SK-N-SH (cell line): ENCODE measurements around the gene CD5L. TPM values are rescaled to one million over a fixed set of nuclear protein-coding genes. Genes with fewer than 3 reads are reported as not detected.

Experiments
- CTCF ChIA-PET: fragments of 300-600, 350-600 bp; formaldehyde crosslinking; extraction: SDS; loops from one replicate; lab custom pipeline; 2021; lab: Yijun Ruan, JAX
- POLR2A ChIA-PET: fragments of 350-600 bp; sonication (Branson Sonifier 250); formaldehyde crosslinking; extraction: SDS; loops from one replicate; lab custom pipeline; 2020; ENCODE audit warnings: antibody characterized with exemption, inconsistent platforms; lab: Yijun Ruan, JAX
- DNase-seq: peaks from one replicate; pipeline ENCODE4 v3.0.0; 2012
- H2AFZ ChIP-seq: fragments of 200-600 bp; sonication (generic); 2 replicates; pipeline ENCODE4 v1.8.1; 2016; ENCODE audit warnings: antibody characterized with exemption, mild to moderate bottlenecking, low read depth
- H3F3A ChIP-seq: fragments of 200-600 bp; sonication (generic); replicated peaks from 2 replicates; pipeline ENCODE3; 2016; ENCODE audit warnings: antibody characterized with exemption, mild to moderate bottlenecking; ENCODE audit not compliant: insufficient read depth
- H3K27ac ChIP-seq, 2 experiments: fragments of 200-500 bp in 1 of 2; fragments of 200-600 bp in 1 of 2; sonication (Bioruptor generic) in 1 of 2; sonication (generic), shearing (Covaris generic) in 1 of 2; 2 replicates each; pipeline versions ENCODE4 v1.5.1 to v1.6.1; 2014 to 2016; ENCODE audit warnings: low read depth in 2 of 2, inconsistent platforms in 1 of 2, low read length in 1 of 2, mild to moderate bottlenecking in 1 of 2, mixed read lengths in 1 of 2
- H3K27me3 ChIP-seq: fragments of 200-600 bp; sonication (generic), shearing (Covaris generic); 2 replicates; pipeline ENCODE4 v1.6.1; 2016; ENCODE audit warnings: mixed run types; ENCODE audit not compliant: insufficient read depth
- H3K36me3 ChIP-seq, 2 experiments: fragments of 200-500 bp in 1 of 2; fragments of 200-600 bp in 1 of 2; sonication (Bioruptor generic) in 1 of 2; sonication (generic) in 1 of 2; replicated peaks in 1 of 2; 2 replicates each; pipeline versions ENCODE3 to v1.5.1; 2014 to 2016; ENCODE audit warnings: low read length in 1 of 2, mild to moderate bottlenecking in 1 of 2; ENCODE audit not compliant: insufficient read depth in 2 of 2, control insufficient read depth in 1 of 2
- H3K4me1 ChIP-seq, 2 experiments: fragments of 200-500 bp in 1 of 2; fragments of 200-600 bp in 1 of 2; sonication (Bioruptor generic) in 1 of 2; sonication (generic), shearing (Covaris generic) in 1 of 2; 2 replicates each; pipeline versions ENCODE4 v1.5.1 to v1.6.1; 2014 to 2016; ENCODE audit warnings: low read depth in 1 of 2, low read length in 1 of 2, mixed run types in 1 of 2; ENCODE audit not compliant: insufficient read depth in 2 of 2, control insufficient read depth in 1 of 2
- H3K4me2 ChIP-seq: fragments of 200-600 bp; sonication (generic), shearing (Covaris generic); 2 replicates; pipeline ENCODE4 v1.6.1; 2017; ENCODE audit warnings: mixed run types
- H3K4me3 ChIP-seq, 2 experiments: fragments of 200-500 bp in 1 of 2; fragments of 200-600 bp in 1 of 2; sonication (Bioruptor generic) in 1 of 2; sonication (generic), shearing (Covaris generic) in 1 of 2; 2 replicates each; pipeline versions ENCODE4 v1.5.1 to v1.8.1; 2014 to 2016; ENCODE audit warnings: low read depth in 2 of 2, inconsistent platforms in 1 of 2, low read length in 1 of 2, mild to moderate bottlenecking in 1 of 2, mixed read lengths in 1 of 2, moderate library complexity in 1 of 2
- H3K79me2 ChIP-seq: fragments of 200-600 bp; sonication (generic); 2 replicates; pipeline ENCODE4 v1.8.1; 2017; ENCODE audit warnings: mild to moderate bottlenecking; ENCODE audit not compliant: insufficient read depth
- H3K9ac ChIP-seq: fragments of 200-600 bp; sonication (generic); 2 replicates; pipeline ENCODE4 v1.6.1; 2017; ENCODE audit warnings: mixed run types
- H3K9me2 ChIP-seq: fragments of 200-600 bp; sonication (generic); 2 replicates; pipeline ENCODE4 v1.6.1; 2017; ENCODE audit warnings: mixed run types
- H3K9me3 ChIP-seq: fragments of 200-600 bp; sonication (generic); 2 replicates; pipeline ENCODE4 v1.6.1; 2017; ENCODE audit warnings: mixed run types, mild to moderate bottlenecking, moderate library complexity
- H4K20me1 ChIP-seq: fragments of 200-600 bp; sonication (generic); 2 replicates; pipeline ENCODE4 v1.6.1; 2017; ENCODE audit warnings: mild to moderate bottlenecking, mixed run types; ENCODE audit not compliant: insufficient read depth
- CTCF ChIP-seq: fragments of 200-600 bp; sonication (generic); IDR thresholded peaks from 2 replicates; pipeline ENCODE4 v1.6.1; 2017; ENCODE audit warnings: antibody characterized with exemption, mild to moderate bottlenecking, moderate library complexity
- EP300 ChIP-seq, 2 experiments: IDR thresholded peaks; 2 replicates each; pipeline versions ENCODE4 v1.4.0 to v1.6.1; 2012; ENCODE audit warnings: borderline replicate concordance in 1 of 2, low read depth in 1 of 2, low read length in 1 of 2
- FOSL2 ChIP-seq: IDR thresholded peaks from 2 replicates; pipeline ENCODE4 v1.4.0; 2012; ENCODE audit warnings: low read depth, mild to moderate bottlenecking, moderate library complexity, borderline replicate concordance
- FOXM1 ChIP-seq: IDR thresholded peaks from 2 replicates; pipeline ENCODE4 v1.4.0; 2012; ENCODE audit warnings: low read depth, mild to moderate bottlenecking
- MEF2A ChIP-seq: IDR thresholded peaks from 2 replicates; pipeline ENCODE4 v1.4.0; 2012; ENCODE audit warnings: low read depth, borderline replicate concordance
- MXI1 ChIP-seq: IDR thresholded peaks from 2 replicates; pipeline ENCODE4 v1.6.1; 2012; ENCODE audit warnings: mild to moderate bottlenecking, low read depth, low read length, improper control_type of control experiment
- NRF1 ChIP-seq: IDR thresholded peaks from 2 replicates; pipeline ENCODE4 v1.6.1; 2012; ENCODE audit warnings: low read depth, mild to moderate bottlenecking, low read length
- PBX3 ChIP-seq: IDR thresholded peaks from 2 replicates; pipeline ENCODE4; 2012
- POLR2AphosphoS5 ChIP-seq: IDR thresholded peaks from 2 replicates; pipeline ENCODE4 v1.6.1; 2012; ENCODE audit warnings: low read depth, low read length
- RAD21 ChIP-seq: IDR thresholded peaks from 2 replicates; pipeline ENCODE4 v1.6.1; 2012; ENCODE audit warnings: mild to moderate bottlenecking, low read length
- RCOR1 ChIP-seq: fragments of 150-350 bp; IDR thresholded peaks from 2 replicates; pipeline ENCODE4 v1.6.1; 2017; ENCODE audit warnings: antibody characterized with exemption, low read length
- RFX5 ChIP-seq: IDR thresholded peaks from 2 replicates; pipeline ENCODE4 v1.6.1; 2012; ENCODE audit warnings: mild to moderate bottlenecking, improper control_type of control experiment, low read length
- SIN3A ChIP-seq: IDR thresholded peaks from 2 replicates; pipeline ENCODE4 v1.6.1; 2012; ENCODE audit warnings: low read depth, mild to moderate bottlenecking, low read length, moderate library complexity, borderline replicate concordance
- SMC3 ChIP-seq: IDR thresholded peaks from 2 replicates; pipeline ENCODE4 v1.6.1; 2012; ENCODE audit warnings: low read depth, low read length, improper control_type of control experiment
- TEAD4 ChIP-seq: IDR thresholded peaks from 2 replicates; pipeline ENCODE4 v1.4.0; 2012; ENCODE audit warnings: mild to moderate bottlenecking, borderline replicate concordance; ENCODE audit not compliant: insufficient read depth
- USF2 ChIP-seq: fragments of 150-350 bp; IDR thresholded peaks from 2 replicates; pipeline ENCODE4 v1.6.1; 2017; ENCODE audit warnings: antibody characterized with exemption, low read length, low read depth, borderline replicate concordance
- YY1 ChIP-seq: IDR thresholded peaks from 2 replicates; pipeline ENCODE4 v1.4.0; 2012; ENCODE audit warnings: low read depth, mild to moderate bottlenecking
- WGBS: methylation state at CpG from one replicate; pipeline ENCODE4 v1.1.6; 2017; ENCODE audit warnings: low lambda C conversion rate; 5-methylcytosine and 5-hydroxymethylcytosine counted together
- polyA plus RNA-seq, 3 experiments: library from polyadenylated mRNA; depleted of rRNA; stranded (reverse); fragments of >200 nt; gene quantifications; 2 replicates each; pipeline ENCODE4 v1.2.3, GENCODE V29; 2012
- TF ChIP-seq, protein P1 (sequence below): fragments of 150-350 bp; IDR thresholded peaks from 2 replicates; pipeline ENCODE4 v1.6.1; 2016; ENCODE audit warnings: mild to moderate bottlenecking, low read depth, low read length
- TF ChIP-seq, protein P2 (sequence below): IDR thresholded peaks from 2 replicates; pipeline ENCODE4 v1.4.0; 2012; ENCODE audit warnings: low read depth

Gene CD5L
- polyA plus RNA-seq, 1 of the 3 experiments (the other 2 are of a cell fraction): not detected

GRCh38 chr1:157852476-157852875 is 10.9 kb upstream of the CD5L start:
- Histone ChIP-seq H3F3A (no peaks in the 10 kb centered on the region), H3K4me1 (no peaks in the 10 kb centered on the region), H3K4me2 (no peak overlapping the region), H3K27me3 (no peaks in the 10 kb centered on the region), H3K9me3 (no peaks in the 10 kb centered on the region), H3K27ac (no peak overlapping the region), H4K20me1 (no peaks in the 10 kb centered on the region), H3K9me2 (no peaks in the 10 kb centered on the region), H3K79me2 (no peaks in the 10 kb centered on the region), H3K4me3 (no peak overlapping the region), H2AFZ (no peak overlapping the region), H3K36me3 (no peaks in the 10 kb centered on the region), H3K9ac (no peak overlapping the region)
- TF ChIP-seq USF2 (no peak), FOSL2 (no peak), NRF1 (no peak), MXI1 (no peak), FOXM1 (no peak), TEAD4 (no peak), CTCF (no peak), MEF2A (no peak), PBX3 (no peak), RAD21 (no peak), SIN3A (no peak), YY1 (no peak), EP300 (IDR thresholded peaks at IDR 0.05; ENCODE audit: borderline replicate concordance in 1 of 2, low read depth in 1 of 2, low read length in 1 of 2) (no peak), RCOR1 (no peak), SMC3 (no peak), RFX5 (no peak), POLR2AphosphoS5 (no peak)
- TF ChIP-seq, protein P1, sequence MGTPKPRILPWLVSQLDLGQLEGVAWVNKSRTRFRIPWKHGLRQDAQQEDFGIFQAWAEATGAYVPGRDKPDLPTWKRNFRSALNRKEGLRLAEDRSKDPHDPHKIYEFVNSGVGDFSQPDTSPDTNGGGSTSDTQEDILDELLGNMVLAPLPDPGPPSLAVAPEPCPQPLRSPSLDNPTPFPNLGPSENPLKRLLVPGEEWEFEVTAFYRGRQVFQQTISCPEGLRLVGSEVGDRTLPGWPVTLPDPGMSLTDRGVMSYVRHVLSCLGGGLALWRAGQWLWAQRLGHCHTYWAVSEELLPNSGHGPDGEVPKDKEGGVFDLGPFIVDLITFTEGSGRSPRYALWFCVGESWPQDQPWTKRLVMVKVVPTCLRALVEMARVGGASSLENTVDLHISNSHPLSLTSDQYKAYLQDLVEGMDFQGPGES: no peak
- TF ChIP-seq, protein P2, sequence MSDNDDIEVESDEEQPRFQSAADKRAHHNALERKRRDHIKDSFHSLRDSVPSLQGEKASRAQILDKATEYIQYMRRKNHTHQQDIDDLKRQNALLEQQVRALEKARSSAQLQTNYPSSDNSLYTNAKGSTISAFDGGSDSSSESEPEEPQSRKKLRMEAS: no peak
- ChIA-PET CTCF (no interaction called here), POLR2A (no interaction called here)
- DNase-seq: no peak
- under 1% methylated on average over 3 of the region's 3 CpGs for WGBS
